Bone marrow (tissue), 2 donors: Measurements from ENCODE around the gene RABEP1.
A peak's percentile ranks its signal among the peaks of the same experiment; 100 is the strongest.

Experiments
- DNase-seq, 2 donors: peaks; one replicate each; lab custom pipeline; 2025; lab: John Stamatoyannopoulos, UW

The RABEP1 gene

DNA sequence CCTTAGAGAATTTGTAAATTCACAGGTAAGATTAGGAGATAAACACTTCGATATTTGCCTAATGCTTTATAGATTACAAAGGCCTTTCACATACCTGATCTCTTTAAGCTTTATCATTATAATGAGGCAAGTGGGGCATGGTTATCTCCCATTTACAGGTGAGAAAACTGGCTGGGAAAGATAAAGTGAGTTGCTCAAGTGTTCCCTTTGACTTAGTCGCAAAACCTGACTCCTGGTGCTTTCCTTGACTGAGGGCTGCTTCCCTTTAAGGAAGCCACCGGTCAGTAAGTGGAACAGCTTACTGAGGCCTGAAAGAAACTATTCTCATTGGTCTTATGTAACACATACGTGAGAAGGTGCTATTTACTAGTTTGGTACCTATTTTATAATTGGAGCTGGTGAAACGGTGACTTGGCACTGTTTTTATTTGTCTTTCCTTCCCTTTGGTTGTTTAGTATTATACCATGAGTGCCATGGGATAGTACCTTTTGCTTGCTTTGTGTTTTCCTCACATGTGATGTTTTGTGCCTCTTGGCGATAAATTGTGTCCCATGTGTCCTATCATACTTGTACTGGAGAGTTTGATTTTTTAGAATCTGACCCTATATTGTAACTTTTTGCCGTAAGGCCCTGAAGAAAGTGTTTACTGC, 80.2 kb downstream of the RABEP1 start:
- no peak for DNase-seq

DNA sequence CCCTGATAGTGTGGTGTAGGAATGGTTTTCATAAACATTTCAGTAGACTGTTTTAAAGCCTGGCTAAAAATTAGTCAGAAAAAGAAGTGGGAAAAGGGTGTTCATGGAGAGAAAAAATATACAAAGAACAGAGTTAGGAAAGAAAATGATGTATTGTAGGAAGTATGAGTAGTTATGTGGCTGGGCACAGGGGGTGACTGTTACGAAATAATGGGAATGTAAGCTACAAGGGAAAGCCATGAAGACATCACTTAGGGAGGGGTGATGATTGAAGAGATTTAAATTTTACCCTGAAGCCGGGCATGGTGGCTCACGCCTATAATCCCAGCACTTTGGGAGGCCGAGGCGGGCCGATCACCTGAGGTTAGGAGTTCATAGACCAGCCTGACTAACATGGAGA, 82.1 kb downstream of the RABEP1 start:
- DNase-seq, result no peak

- DNase-seq, result no peak
These were observed 82.6 kb downstream of the RABEP1 start for GRCh38 chr17:5364696-5365095.

- DNase-seq, result no peak
These were observed 83.7 kb downstream of the RABEP1 start for GRCh38 chr17:5365831-5366230.

- DNase-seq, result no peak
These were observed 88.3 kb downstream of the RABEP1 start for GRCh38 chr17:5370411-5370810.

- DNase-seq, result no peak
These were observed 91.0 kb downstream of the RABEP1 start for GRCh38 chr17:5373112-5373511.

- no peak for DNase-seq
These were observed 96.6 kb downstream of the RABEP1 start for GRCh38 chr17:5378566-5379207.

- DNase-seq, result no peak
These were observed 97.4 kb downstream of the RABEP1 start for GRCh38 chr17:5379351-5380107.

DNA sequence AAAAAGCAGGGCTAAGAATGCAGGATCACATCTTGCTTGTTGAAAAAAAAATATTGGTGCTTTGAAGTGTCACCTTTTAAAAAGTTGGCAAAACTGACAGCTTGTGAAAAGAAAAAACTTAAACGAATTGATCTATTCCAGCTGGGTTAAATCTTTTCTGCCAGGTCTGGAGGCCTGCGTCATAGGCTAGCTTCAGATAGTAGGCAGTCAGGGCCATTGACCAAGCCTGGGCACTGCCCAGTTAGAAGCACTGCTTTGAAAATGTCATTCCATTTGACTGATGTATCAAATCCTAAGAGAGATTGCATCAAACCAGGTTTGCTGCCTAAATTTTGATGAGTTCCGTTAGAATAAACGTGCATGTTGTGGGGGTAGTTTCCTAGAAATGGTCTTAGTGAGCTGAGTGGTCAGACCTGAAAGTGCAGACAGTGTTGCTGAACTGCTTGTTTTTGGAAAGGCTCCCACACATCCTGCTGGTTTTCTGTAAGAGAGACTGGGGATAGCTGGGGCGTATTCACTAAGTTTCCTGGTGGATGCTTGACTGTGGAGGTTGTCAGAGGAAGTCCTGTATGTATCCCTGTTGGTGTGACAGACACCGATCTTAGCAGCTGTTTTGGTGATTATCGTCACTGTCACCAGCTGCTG, 98.5 kb downstream of the RABEP1 start:
- no peak for DNase-seq

DNA sequence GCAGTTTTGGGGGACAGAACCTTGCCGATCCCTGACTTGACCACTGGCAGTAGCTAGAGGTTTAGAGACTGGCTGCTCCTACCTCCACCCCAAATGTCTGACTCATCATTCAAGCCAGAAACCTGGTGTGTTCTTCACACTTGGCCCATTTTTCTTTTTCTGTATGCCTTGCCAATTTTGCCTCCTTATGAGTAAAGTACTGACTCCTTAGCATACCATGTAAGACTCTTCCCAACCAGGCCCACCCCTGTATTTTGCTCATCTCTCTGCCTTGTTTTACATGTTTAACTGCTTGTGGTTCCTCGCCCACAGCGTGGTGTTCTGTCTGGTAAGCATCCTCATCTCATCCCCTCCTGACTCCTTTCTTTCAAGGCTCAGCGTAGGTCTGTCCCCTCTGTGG, 99.5 kb downstream of the RABEP1 start:
- DNase-seq, result no peak

GRCh38 chr17:5391678-5392077, 109.6 kb downstream of the RABEP1 start:
- no peak for DNase-seq

GRCh38 chr17:5396612-5397011, 114.5 kb downstream of the RABEP1 start:
- no peak for DNase-seq

GRCh38 chr17:5399767-5400166, 117.7 kb downstream of the RABEP1 start:
- no peak for DNase-seq

DNA sequence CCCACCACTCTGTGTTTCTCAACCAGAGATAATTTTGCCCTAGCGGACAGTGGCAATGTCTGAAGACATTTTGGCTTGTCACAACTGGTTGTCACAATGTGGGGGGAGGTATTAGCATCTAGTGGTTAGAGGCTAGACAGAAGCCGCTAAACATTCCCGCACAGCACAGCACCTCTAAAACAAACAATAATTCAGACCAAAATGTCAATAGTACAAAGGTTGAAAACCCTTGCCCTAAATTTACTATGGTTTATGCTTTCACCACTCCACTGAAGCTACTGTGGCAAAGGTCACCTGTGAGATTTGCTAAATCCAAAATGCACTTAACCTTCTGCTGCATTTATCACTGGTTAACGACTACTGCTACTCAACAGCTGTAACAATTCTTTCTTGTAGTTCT, 123.3 kb downstream of the RABEP1 start:
- DNase-seq, result no peak

GRCh38 chr17:5408186-5408585, 126.1 kb downstream of the RABEP1 start:
- no peak for DNase-seq

DNA sequence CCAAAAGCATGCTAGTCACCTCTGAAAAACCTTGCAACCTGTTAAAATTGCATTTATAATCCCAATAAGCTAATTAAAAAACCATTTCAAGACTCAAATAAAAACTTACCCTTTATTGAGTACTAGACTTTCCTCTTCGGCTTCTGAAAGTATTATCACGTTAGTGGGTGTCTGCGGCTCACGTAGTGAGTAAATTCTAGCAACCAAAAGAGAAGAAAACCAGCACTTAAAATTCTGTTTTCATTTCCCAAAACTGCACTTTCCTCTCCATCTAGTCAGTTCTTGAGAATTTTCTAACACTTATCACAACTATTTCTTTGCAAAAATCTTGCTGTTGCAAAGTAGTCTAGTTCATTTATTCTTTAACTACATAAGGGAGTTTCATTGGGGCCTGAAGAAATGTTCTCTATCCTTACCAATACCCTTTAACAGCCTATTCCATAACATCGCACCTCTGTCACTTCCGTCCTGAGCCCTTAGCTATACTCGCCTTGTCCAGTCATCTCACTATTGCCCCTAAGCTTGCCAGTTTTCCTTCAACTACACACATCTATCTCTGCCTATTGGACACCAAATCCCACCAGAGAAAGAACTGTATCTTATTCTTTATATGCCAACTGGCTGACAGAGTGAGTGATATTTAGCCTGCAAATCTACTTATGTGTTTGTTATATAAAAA, 128.6 kb downstream of the RABEP1 start:
- no peak for DNase-seq

- no peak for DNase-seq
These were observed 131.6 kb downstream of the RABEP1 start for GRCh38 chr17:5413682-5414081.

GRCh38 chr17:5416901-5417300, 134.8 kb downstream of the RABEP1 start:
- no peak for DNase-seq

- DNase-seq, result peak in 1 of 2 donors; percentile 27
These were observed 136.8 kb downstream of the RABEP1 start for GRCh38 chr17:5418858-5419355.

DNA sequence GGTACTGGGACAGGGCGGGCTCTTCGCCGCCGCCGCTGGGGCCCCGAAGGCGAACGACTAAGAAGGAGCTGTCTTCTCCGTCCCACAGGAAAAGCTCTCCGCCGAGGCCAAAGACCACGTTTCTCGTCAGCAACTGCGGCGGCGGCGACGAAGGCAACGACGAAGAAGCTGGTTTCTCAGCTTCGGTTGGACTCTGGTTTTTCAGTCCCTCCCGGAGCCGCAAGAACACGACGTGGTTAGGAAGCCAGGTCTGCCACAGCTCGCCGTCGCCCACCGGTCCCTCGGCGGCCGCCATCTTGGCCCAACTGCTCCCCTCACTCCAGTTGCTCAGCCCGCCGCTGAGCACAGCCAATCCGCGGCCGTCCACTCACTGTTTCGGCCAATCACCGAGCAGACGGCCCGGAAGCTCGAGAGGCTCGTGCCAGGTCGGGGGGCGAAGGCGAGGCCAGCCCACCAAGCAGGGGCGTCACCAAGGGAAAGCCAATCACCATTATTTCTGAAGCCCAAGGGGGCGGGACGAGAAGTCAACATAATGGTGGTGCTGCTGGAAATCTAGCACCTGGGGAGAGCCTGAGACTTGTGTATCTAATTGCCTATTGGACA, 137.4 kb downstream of the RABEP1 start, which contains the start of gene NUP88:
Gene NUP88, minus strand, starts transcription at position 307 of the 603 bp plus-strand sequence. Its CDS starts 12 bp downstream, at position 295.
- peak; percentile 78 to 97 for DNase-seq

GRCh38 chr17:5419959-5420653, 138.0 kb downstream of the RABEP1 start, which contains the start of gene RPAIN:
Gene RPAIN, plus strand, starts transcription at chr17:5420182. Its CDS starts 29 bp downstream, at chr17:5420211.
- DNase-seq, result peak in 1 of 2 donors; percentile 95
